Fibroblast of peridontal ligament (primary cell): ENCODE results near the gene LINC01488.

Experiments used
- DNase-seq: peaks from one replicate; pipeline ENCODE4 v3.0.0-alpha.2; 2010; ENCODE audit errors: extremely low read depth

LINC01488 gene

DNA sequence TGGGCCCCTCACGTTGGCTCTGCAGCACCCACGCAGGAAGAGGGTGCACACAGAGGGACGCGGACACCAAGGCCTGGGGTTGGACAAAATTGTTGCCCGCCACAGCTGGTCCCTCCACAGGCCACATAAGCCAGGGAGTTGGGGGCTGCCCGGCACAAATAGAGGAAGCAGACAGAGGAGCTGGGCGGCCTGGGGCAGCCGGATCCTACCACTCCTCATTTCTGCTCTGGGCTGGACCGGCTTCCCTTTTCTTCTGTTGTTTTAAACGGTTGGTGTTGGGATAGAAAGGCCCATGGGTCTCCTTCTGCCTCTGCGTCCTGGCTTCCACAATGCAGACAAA is 36.4 kb upstream of the LINC01488 start:
- DNase-seq, result no peak

DNA sequence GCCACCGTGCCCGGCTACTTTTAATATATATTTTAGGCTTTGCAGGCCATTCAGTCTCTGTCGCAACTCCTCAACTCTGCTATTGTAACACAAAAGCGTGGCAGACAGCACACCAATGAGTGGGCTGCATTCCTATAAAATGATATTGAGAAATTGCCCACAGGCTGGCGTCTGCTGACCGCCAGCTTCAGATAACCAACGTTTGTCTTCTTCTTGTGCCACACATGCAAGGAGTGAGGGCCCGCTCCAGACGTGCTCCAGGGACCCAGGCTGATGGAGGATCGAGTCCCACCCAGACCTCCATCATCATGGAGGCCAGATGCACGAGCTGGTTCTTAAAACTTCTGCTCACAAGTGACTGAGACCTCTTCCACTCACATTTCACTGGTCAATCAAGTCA is 35.4 kb upstream of the LINC01488 start:
- DNase-seq, result no peak

DNA sequence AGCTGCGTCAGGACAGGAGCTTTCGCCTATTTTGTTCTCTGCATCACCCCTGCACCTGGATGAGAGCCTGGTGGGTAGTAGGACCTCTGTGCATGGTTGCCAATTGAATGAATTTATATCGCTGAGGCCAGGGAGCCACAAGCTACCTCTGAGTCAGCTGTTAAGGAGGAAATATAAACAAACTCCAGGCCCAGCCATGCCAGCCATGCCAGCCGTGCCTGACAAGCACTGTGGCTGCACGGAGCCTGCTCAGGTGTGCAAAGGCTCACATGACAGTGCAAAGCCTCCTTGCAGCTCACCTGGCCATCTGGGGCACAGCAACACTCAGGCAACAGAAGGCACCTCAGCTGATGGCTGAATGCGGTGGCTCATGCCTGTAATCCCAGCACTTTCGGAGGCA is 33.7 kb upstream of the LINC01488 start:
- no peak for DNase-seq

DNA sequence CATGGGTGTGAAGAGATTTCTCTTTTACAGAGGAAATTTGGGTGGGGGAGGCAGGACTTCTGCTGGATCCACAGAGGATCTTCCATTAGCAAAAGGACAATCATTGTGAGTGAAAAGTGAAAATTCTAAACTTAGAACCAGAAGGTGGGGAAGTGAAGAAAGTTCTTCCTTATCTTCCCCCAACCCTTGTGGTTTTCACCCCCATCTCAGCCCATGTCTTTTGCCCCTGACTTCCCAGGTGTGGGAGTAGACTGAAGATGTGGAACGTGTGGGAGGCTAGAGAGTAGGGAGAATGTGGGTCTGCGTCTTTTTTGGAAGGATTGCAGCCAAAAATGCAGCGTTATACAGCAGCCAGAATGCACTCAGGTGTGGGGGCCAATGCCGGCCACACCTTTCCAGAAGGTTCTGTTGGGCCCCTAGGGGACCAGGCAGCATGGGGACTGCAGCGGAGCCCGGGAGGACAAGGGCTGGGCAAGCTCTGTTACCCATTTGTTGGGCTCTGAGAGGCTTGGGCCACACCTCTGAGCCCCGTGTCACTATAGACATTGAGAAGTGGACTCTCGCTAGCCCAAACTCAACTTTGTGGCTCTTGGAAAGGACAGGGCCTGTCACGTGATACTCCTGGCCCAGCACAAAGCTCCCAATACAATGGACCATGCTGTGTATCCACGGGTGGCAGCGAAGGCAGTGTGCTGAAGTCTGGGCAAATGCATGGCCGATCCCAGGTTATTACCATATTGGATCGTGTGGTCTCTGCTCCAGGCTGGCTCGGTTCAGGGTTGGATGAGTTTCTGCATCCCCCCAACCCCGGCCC is 32.8 kb upstream of the LINC01488 start:
- DNase-seq, result no peak

DNA sequence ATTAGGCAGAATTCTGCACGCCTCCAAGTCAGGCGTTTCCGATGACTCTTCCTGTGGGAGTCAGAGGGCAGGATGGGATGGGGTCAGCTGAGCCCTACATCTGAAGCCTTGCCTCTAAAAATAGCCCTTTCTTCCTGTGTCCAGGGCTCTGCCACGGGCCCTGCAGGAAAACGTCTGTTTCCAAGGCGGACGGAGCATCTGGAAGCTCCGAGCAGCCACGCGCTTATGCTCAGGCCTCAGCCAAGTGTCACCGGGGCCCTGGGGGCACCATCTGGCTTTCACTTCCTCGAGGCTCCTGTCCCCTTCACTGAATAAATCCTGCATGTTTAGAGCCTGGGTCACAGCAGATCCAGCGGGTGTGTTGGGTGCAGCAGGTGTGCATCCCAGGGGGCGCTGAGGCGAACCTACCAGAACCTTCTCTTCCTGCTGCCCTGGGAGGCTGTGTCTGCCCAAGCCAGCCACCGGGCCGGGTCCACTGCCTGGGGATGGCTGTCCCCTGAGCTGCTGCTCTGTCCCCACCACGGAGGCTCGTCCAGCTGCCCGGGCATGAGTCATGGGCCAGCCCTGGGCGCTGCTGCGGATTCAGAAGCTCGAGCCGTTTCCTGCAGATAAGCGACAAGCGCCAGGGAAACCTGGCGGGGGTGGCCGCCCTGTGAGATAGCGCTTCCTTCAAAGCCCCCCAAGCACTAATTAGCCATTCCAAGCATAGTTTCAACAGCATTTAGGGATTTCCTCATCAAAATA is 32.0 kb upstream of the LINC01488 start:
- no peak for DNase-seq

DNA sequence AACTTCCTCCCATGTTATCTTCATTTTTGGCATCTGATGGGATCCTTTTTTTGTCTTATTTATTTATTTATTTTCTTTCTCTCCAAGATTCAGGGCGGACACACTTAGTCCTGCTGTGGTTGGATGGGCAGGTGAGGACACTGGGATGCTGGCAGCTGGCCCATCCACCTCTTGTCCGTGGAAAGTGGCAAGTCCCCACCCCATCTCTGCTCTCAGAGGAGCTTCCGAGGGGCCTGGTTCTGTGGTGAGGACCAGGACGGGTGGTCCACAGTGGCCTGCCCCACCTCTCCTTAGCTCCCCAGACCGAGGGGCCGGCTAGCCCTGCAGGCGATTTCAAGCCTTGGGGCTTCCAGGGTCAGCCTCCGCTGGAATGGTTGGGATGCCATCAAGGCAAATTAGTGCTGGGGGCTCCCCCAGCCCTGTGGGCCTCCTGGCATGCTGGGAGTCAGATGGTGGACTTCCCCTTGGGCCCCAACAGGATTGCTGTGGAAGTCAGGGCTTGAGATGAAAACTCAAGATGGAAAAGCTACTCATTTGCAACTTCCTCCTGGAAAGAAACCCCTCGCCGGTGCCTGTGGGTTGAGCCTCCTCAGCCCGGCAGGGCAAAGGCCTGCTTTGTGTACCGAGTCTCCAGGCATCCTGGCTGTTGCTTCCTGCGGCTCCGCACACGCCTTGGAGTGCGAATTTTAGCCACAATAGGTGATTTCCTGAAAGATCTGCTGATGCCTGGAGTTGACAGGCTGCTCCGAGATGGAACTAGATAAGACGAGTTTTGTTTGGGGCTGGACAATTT is 31.2 kb upstream of the LINC01488 start:
- DNase-seq, result no peak

DNA sequence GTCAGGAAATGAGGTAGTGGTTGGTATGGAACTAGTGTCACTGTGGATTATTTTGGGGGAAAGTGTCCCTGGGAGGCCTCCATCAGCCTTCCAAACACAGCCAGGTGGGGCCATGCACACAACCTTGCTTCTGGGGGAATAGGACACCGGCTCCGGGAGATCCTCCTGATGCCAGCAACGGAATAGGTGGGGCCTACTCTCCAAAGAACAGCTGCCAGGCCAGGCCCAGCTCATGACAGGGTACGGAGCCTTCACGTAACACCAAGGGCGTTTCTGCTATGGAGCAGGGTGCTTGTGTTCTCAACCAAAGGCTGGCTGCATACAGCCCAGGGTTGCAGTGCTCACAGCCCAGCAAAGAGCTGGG is 30.6 kb upstream of the LINC01488 start:
- no peak for DNase-seq

DNA sequence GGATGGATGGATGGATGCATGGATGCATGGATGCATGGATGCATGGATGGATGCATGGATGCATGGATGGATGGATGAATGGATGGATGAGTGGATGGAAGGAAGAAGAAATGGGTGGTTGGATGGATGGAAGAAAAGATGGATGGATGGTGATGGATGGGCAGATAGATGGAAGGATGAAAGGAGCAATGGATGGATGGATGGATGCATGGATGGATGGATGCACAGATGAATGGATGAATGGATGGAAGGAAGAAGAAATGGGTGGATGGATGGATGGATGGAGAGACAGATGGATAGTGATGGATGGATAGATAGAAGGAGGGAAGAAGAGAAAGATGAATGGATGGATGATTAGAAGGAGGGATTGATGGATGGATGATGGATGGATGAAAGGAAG is 30.2 kb upstream of the LINC01488 start:
- no peak for DNase-seq

DNA sequence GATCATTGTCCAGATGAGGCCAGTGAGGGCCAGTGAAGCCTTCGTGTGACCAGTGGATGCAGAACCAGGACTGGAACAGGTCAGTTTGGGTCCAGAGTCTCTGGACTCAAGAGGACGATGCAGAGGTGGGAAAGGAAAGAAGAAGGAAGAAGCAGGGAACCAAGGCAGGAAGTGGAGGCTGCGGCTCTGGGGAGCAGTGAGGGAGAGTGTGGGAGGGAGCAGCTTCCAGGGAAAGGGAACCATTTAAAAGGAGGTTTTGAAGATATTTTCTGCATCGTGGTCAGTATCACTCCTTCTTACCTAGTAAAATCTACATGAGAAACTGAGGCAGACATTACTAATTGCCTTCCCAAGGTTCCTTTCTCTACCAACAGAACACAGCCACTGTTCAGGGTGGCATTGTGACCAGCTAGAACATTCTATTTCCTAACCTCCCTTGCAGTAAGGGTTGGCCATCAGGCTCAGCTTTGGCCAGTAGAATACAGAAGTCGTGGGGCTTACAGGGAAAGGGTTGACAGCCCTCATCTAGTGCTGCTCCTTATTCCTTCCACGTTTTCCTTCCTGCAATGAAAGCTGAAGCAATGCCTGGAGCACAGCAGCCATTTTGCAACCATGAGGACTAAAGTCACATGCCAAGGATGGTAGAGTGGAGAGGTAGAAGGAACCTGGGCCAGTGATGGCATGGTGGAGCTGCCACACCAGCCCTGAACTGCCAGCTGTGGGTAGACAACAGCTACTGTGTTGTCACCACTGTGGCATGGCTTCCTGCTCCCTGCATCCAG is 29.1 kb upstream of the LINC01488 start:
- DNase-seq, result no peak

DNA sequence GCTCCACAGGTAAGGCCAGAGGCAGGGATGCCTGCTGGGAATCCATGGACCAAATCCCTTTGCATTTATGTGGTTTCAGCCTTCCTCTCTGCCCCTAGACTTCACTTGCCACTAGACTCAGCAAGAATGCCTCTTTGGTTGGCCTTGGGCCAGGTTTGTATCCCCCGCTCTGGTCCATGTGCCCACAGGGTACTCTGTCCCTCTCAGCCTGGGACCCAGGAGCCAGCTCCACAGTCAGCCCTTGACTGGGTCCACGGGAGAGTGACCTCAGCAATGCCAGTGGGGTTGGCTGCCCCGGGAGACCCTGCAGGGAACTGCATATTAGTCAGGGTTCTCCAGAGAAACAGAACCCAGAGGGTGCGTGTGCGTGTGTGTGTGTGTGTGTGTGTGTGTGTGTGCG is 28.3 kb upstream of the LINC01488 start:
- no peak for DNase-seq

DNA sequence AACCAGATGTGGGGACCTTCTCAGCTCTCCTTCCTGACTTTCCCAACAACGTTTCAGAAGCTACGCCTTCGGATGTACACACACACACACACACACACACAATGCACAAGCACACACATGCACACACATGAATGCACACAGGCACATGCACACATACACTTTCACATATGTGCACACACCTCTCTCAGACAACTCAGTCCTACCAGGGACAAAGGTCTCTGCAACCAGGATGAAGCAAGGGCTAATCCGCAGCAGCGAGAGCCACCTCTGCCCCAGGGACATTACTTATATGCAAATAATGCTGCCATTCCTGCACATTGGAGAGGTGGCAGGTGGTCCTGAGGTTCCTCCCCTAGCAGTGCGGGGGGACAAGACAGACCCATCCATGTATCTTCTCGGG is 27.4 kb upstream of the LINC01488 start:
- DNase-seq, result no peak

DNA sequence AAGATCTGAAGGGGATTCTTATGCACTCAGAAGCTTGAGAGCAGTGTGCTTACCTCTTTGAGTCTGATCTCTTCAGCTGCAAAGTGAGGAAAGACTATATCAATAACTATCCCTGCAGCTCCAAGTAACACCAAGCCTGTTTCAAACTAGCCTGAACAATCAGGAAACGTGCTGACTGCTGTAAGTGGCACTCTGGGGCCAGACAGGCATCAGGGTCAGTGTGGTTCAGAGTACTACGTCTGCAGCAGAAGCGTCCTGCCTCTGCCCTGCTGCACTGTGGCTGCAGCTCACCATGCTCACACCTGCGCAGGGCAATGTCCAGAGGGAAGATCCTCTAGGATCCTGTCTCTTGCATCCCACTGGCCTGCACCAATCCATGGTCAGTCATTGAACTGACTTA is 25.5 kb upstream of the LINC01488 start:
- no peak for DNase-seq

DNA sequence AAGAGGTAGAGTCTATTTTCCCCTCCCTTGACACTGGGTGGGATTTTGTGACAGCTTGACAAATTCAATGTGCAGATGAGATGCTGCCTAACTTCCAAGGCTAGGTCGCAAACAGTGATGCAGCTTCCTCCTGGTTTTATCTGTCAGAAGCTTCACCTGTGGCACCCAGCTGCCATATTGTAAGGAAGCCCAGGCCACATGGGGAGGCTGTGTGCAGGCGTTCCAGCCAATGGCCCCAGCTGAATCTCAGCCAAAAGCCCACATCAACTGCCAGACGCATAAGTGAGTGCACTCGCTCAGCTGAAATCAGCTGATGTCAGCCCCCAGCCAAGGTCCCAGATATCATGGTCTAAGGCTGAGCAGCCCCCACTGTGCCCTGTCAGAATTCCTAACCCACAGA is 24.8 kb upstream of the LINC01488 start:
- no peak for DNase-seq

DNA sequence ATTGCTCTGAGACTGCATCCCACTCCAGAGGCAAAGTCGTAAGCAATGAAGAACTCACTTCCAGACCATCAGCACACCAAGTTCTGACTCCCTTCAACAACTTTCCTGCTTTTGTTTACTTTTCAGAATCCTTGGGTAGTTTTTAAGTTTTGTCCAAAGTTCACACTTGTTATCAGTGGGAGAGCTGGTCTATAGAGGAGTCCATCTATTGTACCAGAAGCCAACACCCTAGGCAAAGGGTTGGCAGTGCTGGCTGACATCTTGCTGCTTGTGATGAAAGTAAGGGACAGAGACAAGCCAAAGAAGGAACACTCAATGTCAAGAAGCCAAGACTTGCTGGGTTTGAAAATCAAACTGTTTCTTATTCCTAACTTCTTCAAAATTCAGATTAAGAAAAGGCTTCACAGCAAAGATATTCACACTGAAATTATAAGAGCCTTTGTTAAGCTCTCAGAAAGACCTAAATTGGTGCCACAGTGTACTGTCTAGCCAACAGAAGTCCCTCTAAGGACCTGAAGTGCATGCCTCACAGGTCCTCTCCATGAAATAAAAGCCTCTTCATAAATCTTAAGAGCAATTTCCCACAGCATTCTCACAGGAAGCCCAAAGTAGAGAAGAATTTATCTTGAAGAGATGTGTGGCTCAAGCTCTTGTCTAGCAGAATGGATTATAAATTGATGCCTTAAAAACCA is 21.5 kb upstream of the LINC01488 start:
- no peak for DNase-seq

DNA sequence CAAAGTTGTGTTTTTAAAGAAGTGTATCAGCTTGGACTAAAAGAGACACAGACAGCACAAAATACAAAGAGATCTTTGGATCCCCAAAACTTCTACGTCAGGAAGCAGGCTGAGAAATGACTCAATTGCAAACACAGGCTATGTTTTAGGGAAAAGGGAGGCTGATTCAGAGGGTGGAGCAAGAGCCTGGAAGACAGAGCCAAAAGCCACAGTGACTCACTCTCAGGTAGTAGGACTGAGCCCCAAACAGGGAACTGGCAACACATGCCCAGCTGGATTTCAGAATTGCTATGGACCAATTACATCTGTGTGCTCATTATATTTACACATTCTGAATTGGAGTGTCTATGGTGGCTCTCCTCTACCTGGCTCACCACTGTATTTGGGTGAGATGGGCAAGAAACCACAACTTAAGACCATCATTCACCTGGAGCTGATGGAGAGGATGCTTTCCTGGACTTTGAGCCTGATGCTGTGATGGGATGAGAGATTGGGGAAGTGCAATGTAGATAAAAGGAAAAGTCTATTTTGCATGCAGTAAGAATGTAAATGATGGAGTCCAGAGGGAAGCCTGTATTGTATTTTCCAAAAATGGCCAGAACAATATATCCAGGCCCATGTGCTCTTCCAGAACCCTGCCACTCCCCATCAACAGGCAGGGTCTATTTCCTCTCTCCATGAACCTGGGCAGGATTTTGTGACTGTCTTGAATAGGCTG is 20.8 kb upstream of the LINC01488 start:
- DNase-seq, result peak; percentile 82

DNA sequence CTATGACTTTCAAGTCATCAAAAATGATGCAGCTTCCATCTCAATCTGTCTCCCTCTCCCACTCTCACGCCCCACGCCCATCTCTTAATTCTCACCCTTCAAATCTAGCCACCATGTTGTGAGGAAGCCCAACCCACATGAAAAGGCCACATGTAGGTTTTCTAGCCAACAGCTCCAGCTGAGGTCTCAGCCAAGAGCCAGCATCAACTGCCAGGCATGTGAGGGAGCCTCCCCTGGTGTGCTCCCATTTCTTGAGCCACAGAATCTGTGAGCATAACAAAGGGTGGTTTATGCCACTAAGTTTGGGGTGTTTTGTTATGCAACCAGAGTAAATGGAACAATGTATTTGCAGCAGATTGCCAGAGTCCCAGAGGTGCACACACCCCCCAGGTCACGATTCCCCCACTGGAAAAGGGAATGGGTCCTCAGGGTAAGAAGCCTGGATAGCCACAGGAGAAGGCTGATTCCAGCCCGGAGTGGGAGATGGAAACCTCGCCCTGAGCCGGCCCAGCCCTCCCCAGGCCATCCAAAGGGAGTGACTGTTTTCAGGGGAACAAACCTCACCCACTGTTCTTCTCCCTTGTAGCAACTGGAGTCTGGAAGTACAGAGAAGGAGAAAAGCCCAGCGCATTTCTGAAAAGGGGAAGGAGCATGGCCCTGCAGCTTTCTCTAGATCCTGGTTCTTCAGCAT is 20.0 kb upstream of the LINC01488 start:
- no peak for DNase-seq

DNA sequence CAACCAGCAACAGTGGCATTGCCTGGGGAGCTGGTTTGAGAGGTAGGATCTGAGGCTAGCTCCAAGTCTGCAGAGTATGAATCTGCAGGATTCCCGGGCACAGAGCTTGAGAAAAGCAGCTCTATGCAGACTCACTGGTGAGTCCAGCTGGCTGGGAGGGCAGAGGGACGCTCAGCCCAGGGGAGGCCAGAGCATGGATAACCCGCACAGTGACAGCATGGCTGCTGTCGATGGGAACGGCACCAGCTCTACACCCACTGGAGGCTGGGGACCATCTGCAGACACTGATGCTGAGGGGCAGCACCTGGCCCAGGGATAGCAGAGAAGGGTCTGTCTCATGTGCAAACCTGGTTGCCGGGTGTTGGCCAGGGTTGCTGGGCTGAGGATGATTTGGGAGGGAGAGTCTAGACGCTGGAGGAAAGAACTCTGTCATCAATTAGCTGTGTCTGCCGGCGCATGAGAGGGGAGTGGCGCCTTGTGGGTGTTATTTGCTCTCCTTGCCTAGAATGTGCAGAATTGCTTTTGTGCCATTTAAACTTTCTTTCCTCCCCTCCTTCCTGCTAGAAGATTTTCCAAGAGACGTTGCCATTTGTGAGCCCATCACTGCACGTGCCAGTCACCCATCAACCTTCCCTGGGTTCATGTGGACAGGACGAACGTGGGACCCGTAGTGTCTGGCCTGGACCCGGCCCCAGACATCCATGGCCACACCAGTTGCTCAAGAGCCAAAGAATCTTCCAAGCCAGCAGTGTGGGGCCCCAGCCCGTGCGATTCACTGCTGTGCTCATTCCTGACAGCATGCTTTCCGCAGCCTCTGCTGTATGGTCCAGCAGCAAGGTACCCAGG is 19.1 kb upstream of the LINC01488 start:
- no peak for DNase-seq

DNA sequence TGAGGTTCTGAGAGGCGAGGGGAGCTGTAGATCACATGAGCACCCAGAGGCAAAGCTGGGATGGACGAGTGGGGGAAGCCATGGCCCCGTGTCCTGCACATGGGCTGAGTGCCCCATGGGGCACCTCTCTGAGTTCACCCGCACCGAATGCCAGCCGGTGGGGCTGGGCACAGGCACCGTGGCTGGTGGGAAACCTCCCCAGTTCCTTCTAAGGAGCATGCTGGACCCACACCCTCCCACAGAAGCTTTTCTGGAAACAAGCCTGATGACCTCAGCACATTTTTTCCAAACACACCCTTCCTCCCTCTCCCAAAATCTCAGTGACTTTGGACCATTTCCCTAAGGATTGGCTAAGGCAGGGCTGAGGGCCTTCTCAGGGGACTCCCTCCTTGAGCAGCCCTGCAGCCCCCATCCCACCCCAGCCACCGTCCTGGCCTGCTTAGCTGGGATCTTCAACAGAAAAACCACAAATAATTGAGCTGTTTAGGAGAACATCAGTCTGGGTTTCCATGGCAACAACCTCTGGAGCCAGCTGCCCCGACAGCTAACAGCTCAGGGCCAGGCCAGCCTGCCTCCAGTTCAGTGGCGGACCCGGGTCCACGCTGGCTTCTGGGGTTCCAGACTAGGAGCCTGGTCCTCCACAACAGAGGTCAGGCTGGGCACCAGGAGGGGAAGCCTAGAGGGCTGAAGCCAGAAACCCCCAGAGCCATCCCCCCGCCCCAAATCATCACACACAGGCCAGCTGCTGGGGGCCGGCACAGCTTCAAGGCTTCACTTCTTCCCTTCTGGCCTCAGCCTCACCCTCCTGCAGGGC is 18.1 kb upstream of the LINC01488 start:
- DNase-seq, result peak; percentile 87
